ENCODE measurements around the gene NOC4L. TPM values are rescaled to one million over a fixed set of nuclear protein-coding genes. Genes with fewer than 3 reads are reported as not detected.

Gene NOC4L
- polyA plus RNA-seq, 1 of the 3 experiments (the other 2 are of a cell fraction): 12.9 TPM

- no peaks in the 10 kb centered on the region for H3K9me2 ChIP-seq
- no peak for TF ChIP-seq YY1 (IDR thresholded peaks at IDR 0.05; ENCODE audit: low read depth)
- TF ChIP-seq SIN3A (IDR thresholded peaks at IDR 0.05; ENCODE audit: borderline replicate concordance, low read depth, low read length): no peak
- no peak for TF ChIP-seq FOXJ3 (CRISPR knock-in tag; IDR thresholded peaks at IDR 0.05)
- TF ChIP-seq NRF1 (IDR thresholded peaks at IDR 0.05; ENCODE audit: low read depth, low read length): no peak
- no peak for TF ChIP-seq ZBTB33 (IDR thresholded peaks at IDR 0.05; ENCODE audit: borderline replicate concordance, low read depth)
- TF ChIP-seq TAF1 (IDR thresholded peaks at IDR 0.05; ENCODE audit: borderline replicate concordance, low read depth, low read length): no peak
- TF ChIP-seq JUND (IDR thresholded peaks at IDR 0.05): no peak
- TF ChIP-seq REST (IDR thresholded peaks at IDR 0.05; ENCODE audit: low read depth, low read length): no peak
- no peak for TF ChIP-seq ELF1 (IDR thresholded peaks at IDR 0.05)
- no peak for TF ChIP-seq TEAD4 (IDR thresholded peaks at IDR 0.05; ENCODE audit: borderline replicate concordance, insufficient read depth)
- TF ChIP-seq SMC3 (IDR thresholded peaks at IDR 0.05; ENCODE audit: low read depth, low read length): no peak
- TF ChIP-seq RAD21 (IDR thresholded peaks at IDR 0.05; ENCODE audit: low read length): no peak
- no peak for TF ChIP-seq CHD2 (IDR thresholded peaks at IDR 0.05; ENCODE audit: low read length, partially characterized antibody)
- TF ChIP-seq FOXM1 (IDR thresholded peaks at IDR 0.05; ENCODE audit: low read depth): no peak
- TF ChIP-seq RFX5 (IDR thresholded peaks at IDR 0.05; ENCODE audit: low read length): no peak
- H3K27ac ChIP-seq (ENCODE audit: low read depth in 2 of 2, low read length in 1 of 2): no peak overlapping the region
- H3K4me1 ChIP-seq (ENCODE audit: control insufficient read depth in 1 of 2, insufficient read depth in 2 of 2, low read depth in 1 of 2, low read length in 1 of 2): peaks cover 0 to 1% of the 10 kb centered on the region in 2 experiments; a peak in 1 of 4 replicates
- no peaks in the 10 kb centered on the region for H3K79me2 ChIP-seq (ENCODE audit: insufficient read depth)
- no peak for DNase-seq
- ChIA-PET POLR2A (no interaction called here), CTCF (no interaction called here)
- H2AFZ ChIP-seq (ENCODE audit: low read depth): no peak overlapping the region
- H3K27me3 ChIP-seq (ENCODE audit: insufficient read depth): peaks cover under 1% of the 10 kb centered on the region; the same call in 1 of the 2 replicates
- WGBS (ENCODE audit: low lambda C conversion rate): 85% methylated on average over 5 of the region's 5 CpGs
- no peak overlapping the region for H3K4me3 ChIP-seq (ENCODE audit: low read depth in 2 of 2, low read length in 1 of 2)
- 0 out of 2 replicates have a peak, but pooled peaks cover 3% of the 10 kb centered on the region for H4K20me1 ChIP-seq (ENCODE audit: insufficient read depth)
- no peaks in the 10 kb centered on the region for H3K9me3 ChIP-seq
- no peak overlapping the region for H3K9ac ChIP-seq
- peaks cover 20% of the 10 kb centered on the region for H3F3A ChIP-seq (replicated peaks; ENCODE audit: insufficient read depth)
- no peak overlapping the region for H3K4me2 ChIP-seq
- H3K36me3 ChIP-seq (replicated peaks in 1 of 2; ENCODE audit: control insufficient read depth in 1 of 2, insufficient read depth in 2 of 2, low read length in 1 of 2): no peaks in the 10 kb centered on the region
These were observed 13.6 kb downstream of the NOC4L start for GRCh38 chr12:132157733-132158409.

All from SK-N-SH (cell line).